ENCODE measurements around the gene AHI1.

Gene AHI1

GRCh38 chr6:135451617-135452190, 45.8 kb downstream of the AHI1 start:
- no peak for DNase-seq (ENCODE audit: low read depth)

- no peak for DNase-seq (ENCODE audit: low read depth)
Measured at GRCh38 chr6:135449246-135449645, 48.3 kb downstream of the AHI1 start.

- DNase-seq (ENCODE audit: low read depth): no peak
Measured at GRCh38 chr6:135440087-135440792, 57.3 kb downstream of the AHI1 start.

- no peak for DNase-seq (ENCODE audit: low read depth)
Measured at GRCh38 chr6:135439549-135439948, 58.0 kb downstream of the AHI1 start.

- no peak for DNase-seq (ENCODE audit: low read depth)
Measured at GRCh38 chr6:135438907-135439535, 58.5 kb downstream of the AHI1 start.

GRCh38 chr6:135434991-135435390, 62.5 kb downstream of the AHI1 start:
- DNase-seq (ENCODE audit: low read depth): no peak

GRCh38 chr6:135434095-135434494, 63.4 kb downstream of the AHI1 start:
- no peak for DNase-seq (ENCODE audit: low read depth)

- no peak for DNase-seq (ENCODE audit: low read depth)
Measured at GRCh38 chr6:135428078-135428477, 69.5 kb downstream of the AHI1 start.

GRCh38 chr6:135426833-135427232, 70.7 kb downstream of the AHI1 start:
- no peak for DNase-seq (ENCODE audit: low read depth)

- DNase-seq (ENCODE audit: low read depth): no peak
Measured at GRCh38 chr6:135424385-135424784, 73.2 kb downstream of the AHI1 start.

GRCh38 chr6:135423649-135424128, 73.9 kb downstream of the AHI1 start:
- no peak for DNase-seq (ENCODE audit: low read depth)

- peak; percentile 76 for DNase-seq (ENCODE audit: low read depth)
Measured at GRCh38 chr6:135419162-135419561, 78.4 kb downstream of the AHI1 start.

GRCh38 chr6:135418040-135418760, 79.3 kb downstream of the AHI1 start:
- DNase-seq (ENCODE audit: low read depth): no peak

- DNase-seq (ENCODE audit: low read depth): peak; percentile 11
Measured at GRCh38 chr6:135412761-135413160, 84.8 kb downstream of the AHI1 start.

GRCh38 chr6:135411849-135412248, 85.7 kb downstream of the AHI1 start:
- DNase-seq (ENCODE audit: low read depth): no peak

GRCh38 chr6:135411339-135411738, 86.2 kb downstream of the AHI1 start:
- no peak for DNase-seq (ENCODE audit: low read depth)

- no peak for DNase-seq (ENCODE audit: low read depth)
Measured at GRCh38 chr6:135410856-135411255, 86.7 kb downstream of the AHI1 start.

- no peak for DNase-seq (ENCODE audit: low read depth)
Measured at GRCh38 chr6:135403584-135403983, 94.0 kb downstream of the AHI1 start.

GRCh38 chr6:135402311-135402710, 95.2 kb downstream of the AHI1 start:
- DNase-seq (ENCODE audit: low read depth): no peak

- DNase-seq (ENCODE audit: low read depth): no peak
Measured at GRCh38 chr6:135397172-135397952, 100.2 kb downstream of the AHI1 start.

GRCh38 chr6:135395136-135395535, 102.4 kb downstream of the AHI1 start:
- no peak for DNase-seq (ENCODE audit: low read depth)

GRCh38 chr6:135393289-135393688, 104.3 kb downstream of the AHI1 start:
- DNase-seq (ENCODE audit: low read depth): no peak
